ENCODE results near the gene ETV5.

The ETV5 gene

GRCh38 chr3:186075931-186076567 is 32.8 kb downstream of the ETV5 start:
- no peak for DNase-seq (ENCODE audit: low read depth, low spot score)
- no peak overlapping the region for H3K4me3 ChIP-seq (ENCODE audit: low read length)

GRCh38 chr3:186075489-186075888 is 33.4 kb downstream of the ETV5 start:
- H3K4me3 ChIP-seq (ENCODE audit: low read length): no peak overlapping the region
- DNase-seq (ENCODE audit: low read depth, low spot score): no peak

GRCh38 chr3:186073641-186074040 is 35.2 kb downstream of the ETV5 start:
- no peak overlapping the region for H3K4me3 ChIP-seq (ENCODE audit: low read length)
- no peak for DNase-seq (ENCODE audit: low read depth, low spot score)

- no peak overlapping the region; the same call in 1 of the 2 replicates for H3K4me3 ChIP-seq (ENCODE audit: low read length)
- peak; percentile 51 for DNase-seq (ENCODE audit: low read depth, low spot score)
Observed at GRCh38 chr3:186070996-186071395, 37.9 kb downstream of the ETV5 start.

GRCh38 chr3:186070550-186070949 is 38.3 kb downstream of the ETV5 start:
- no peak overlapping the region for H3K4me3 ChIP-seq (ENCODE audit: low read length)
- DNase-seq (ENCODE audit: low read depth, low spot score): no peak

GRCh38 chr3:186070133-186070532 is 38.8 kb downstream of the ETV5 start:
- no peak overlapping the region for H3K4me3 ChIP-seq (ENCODE audit: low read length)
- DNase-seq (ENCODE audit: low read depth, low spot score): no peak

GRCh38 chr3:186069199-186069598 is 39.7 kb downstream of the ETV5 start:
- H3K4me3 ChIP-seq (ENCODE audit: low read length): no peak overlapping the region
- no peak for DNase-seq (ENCODE audit: low read depth, low spot score)

- DNase-seq (ENCODE audit: low read depth, low spot score): no peak
- H3K4me3 ChIP-seq (ENCODE audit: low read length): no peak overlapping the region
Observed at GRCh38 chr3:186068243-186068552, 40.7 kb downstream of the ETV5 start.

GRCh38 chr3:186067360-186068242 is 41.3 kb downstream of the ETV5 start:
- H3K4me3 ChIP-seq (ENCODE audit: low read length): peak overlapping the region; percentile 32
- DNase-seq (ENCODE audit: low read depth, low spot score): no peak

- H3K4me3 ChIP-seq (ENCODE audit: low read length): no peak overlapping the region
- peak; percentile 100 for DNase-seq (ENCODE audit: low read depth, low spot score)
Observed at GRCh38 chr3:186060222-186060621, 48.7 kb downstream of the ETV5 start.

GRCh38 chr3:186059192-186059591 is 49.7 kb downstream of the ETV5 start:
- H3K4me3 ChIP-seq (ENCODE audit: low read length): no peak overlapping the region
- no peak for DNase-seq (ENCODE audit: low read depth, low spot score)

GRCh38 chr3:186058225-186058624 is 50.7 kb downstream of the ETV5 start:
- DNase-seq (ENCODE audit: low read depth, low spot score): no peak
- no peak overlapping the region for H3K4me3 ChIP-seq (ENCODE audit: low read length)

GRCh38 chr3:186057594-186057993 is 51.3 kb downstream of the ETV5 start:
- no peak overlapping the region for H3K4me3 ChIP-seq (ENCODE audit: low read length)
- no peak for DNase-seq (ENCODE audit: low read depth, low spot score)

- DNase-seq (ENCODE audit: low read depth, low spot score): no peak
- H3K4me3 ChIP-seq (ENCODE audit: low read length): no peak overlapping the region
Observed at GRCh38 chr3:186054792-186055352, 54.0 kb downstream of the ETV5 start.

- no peak for DNase-seq (ENCODE audit: low read depth, low spot score)
- H3K4me3 ChIP-seq (ENCODE audit: low read length): no peak overlapping the region
Observed at GRCh38 chr3:186053954-186054791, 54.7 kb downstream of the ETV5 start.

- DNase-seq (ENCODE audit: low read depth, low spot score): no peak
Observed at GRCh38 chr3:186052096-186052840, 56.6 kb downstream of the ETV5 start.

GRCh38 chr3:186049001-186049400 is 59.9 kb downstream of the ETV5 start:
- H3K4me3 ChIP-seq (ENCODE audit: low read length): no peak overlapping the region
- DNase-seq (ENCODE audit: low read depth, low spot score): no peak

More at GRCh38 chr3:186052096-186052840, 56.6 kb downstream of the ETV5 start:
- H3K4me3 ChIP-seq (ENCODE audit: low read length): no peak overlapping the region

GRCh38 chr3:186048119-186048518 is 60.8 kb downstream of the ETV5 start:
- no peak overlapping the region for H3K4me3 ChIP-seq (ENCODE audit: low read length)
- DNase-seq (ENCODE audit: low read depth, low spot score): no peak

- no peak for DNase-seq (ENCODE audit: low read depth, low spot score)
- no peak overlapping the region for H3K4me3 ChIP-seq (ENCODE audit: low read length)
Observed at GRCh38 chr3:186046838-186047237, 62.1 kb downstream of the ETV5 start.

Data from Jurkat, Clone E6-1 (cell line).